IPS-18c (cell line): ENCODE results near the gene MYO16.

ENCODE experiments used
- H3K4me3 ChIP-seq: 2 replicates; pipeline ENCODE4 v1.7.0; 2013; ENCODE audit warnings: low read depth, mild to moderate bottlenecking, low read length, moderate library complexity; ENCODE audit not compliant: insufficient read depth
- H3K9me3 ChIP-seq: one replicate; pipeline ENCODE4 v1.6.1; 2013; ENCODE audit warnings: mild to moderate bottlenecking, low read length, moderate library complexity; ENCODE audit not compliant: control insufficient read depth, insufficient read depth

MYO16 gene

GRCh38 chr13:109000207-109000606 is 370.8 kb downstream of the MYO16 start:
- H3K4me3 ChIP-seq: no peak overlapping the region
- no peaks in the 10 kb centered on the region for H3K9me3 ChIP-seq

DNA sequence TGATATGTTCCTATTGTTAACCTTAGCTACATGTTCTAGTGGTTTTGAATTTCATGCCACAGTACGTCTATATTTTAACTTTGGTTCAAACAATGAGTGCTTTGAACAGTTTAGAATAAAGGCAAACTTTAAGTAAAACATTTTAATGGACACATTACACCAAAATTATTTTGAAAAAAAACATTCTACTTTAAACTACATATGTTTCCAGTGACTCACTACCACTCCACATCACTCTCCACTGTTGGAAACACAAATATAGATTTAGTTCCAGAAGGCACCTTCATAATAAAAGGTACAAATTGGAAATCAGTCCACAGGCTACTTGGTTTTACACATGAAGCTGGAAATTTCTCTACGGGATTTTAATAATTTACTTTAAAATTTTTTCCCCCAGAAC is 373.5 kb downstream of the MYO16 start:
- Histone ChIP-seq H3K9me3 (no peaks in the 10 kb centered on the region), H3K4me3 (no peak overlapping the region)

DNA sequence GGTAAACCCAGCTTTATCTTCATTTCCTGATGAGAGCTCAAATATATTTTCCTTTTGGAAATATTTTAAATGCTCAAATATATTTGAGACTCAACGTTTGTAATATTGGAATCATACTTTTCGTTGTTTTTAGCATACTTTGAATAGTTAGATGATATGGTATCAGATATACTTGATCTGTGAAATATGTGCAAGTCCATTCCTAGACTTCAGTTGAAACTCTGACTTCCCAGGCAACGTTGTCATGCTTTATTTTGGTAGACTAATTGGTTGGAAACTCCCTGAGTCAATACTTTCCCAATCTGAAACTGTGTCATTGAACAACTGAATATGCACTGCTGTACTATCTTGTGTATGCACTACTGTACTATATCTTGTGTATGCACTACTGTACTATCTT is 378.5 kb downstream of the MYO16 start:
- no peak overlapping the region for H3K4me3 ChIP-seq
- no peaks in the 10 kb centered on the region for H3K9me3 ChIP-seq

DNA sequence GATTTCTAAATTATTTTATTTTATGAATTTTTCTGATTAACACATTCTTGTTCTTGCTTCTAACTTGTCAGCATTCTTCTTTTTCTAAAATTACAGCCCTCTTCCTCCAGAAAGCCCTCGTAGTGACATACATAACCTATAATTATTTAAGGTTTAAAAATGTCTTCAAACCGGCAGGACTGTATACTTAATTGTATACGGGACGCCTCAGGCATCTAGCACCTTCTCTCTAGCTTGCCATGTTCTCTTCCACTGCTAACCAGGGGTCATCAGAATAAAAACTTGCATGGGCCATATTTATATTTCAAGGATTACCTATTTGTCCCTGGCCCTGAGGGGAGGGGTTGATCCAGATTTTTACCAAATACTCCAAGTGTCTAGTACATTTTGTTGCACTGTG is 380.3 kb downstream of the MYO16 start:
- Histone ChIP-seq H3K9me3 (no peaks in the 10 kb centered on the region), H3K4me3 (no peak overlapping the region)

GRCh38 chr13:109010912-109011311 is 381.5 kb downstream of the MYO16 start:
- H3K9me3 ChIP-seq: no peaks in the 10 kb centered on the region
- no peak overlapping the region for H3K4me3 ChIP-seq

- Histone ChIP-seq H3K9me3 (no peaks in the 10 kb centered on the region), H3K4me3 (no peak overlapping the region)
These were observed 382.7 kb downstream of the MYO16 start for GRCh38 chr13:109012115-109012514.

GRCh38 chr13:109021558-109021957 is 392.1 kb downstream of the MYO16 start:
- Histone ChIP-seq H3K9me3 (peaks cover 5% of the 10 kb centered on the region), H3K4me3 (no peak overlapping the region)

DNA sequence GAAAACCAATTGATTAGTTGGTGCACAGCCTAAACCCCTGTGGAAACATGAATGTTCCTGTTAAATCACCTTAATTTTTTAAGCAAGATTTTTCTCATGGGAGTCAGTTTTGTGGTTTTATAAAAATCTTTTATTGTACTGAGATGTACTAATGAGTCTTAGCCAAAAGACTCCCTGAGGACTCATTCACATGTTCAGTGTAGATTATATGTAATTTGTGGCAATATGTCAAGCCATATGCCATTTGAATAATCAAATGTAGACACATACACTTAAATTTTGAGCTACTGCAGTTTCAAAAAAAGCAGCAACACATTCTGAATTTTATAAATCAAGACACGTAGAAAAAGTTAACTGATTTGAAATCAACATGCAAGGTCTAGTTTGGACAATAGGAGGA is 395.2 kb downstream of the MYO16 start:
- Histone ChIP-seq H3K4me3 (no peak overlapping the region), H3K9me3 (peaks cover 2% of the 10 kb centered on the region)

- no peak overlapping the region for H3K4me3 ChIP-seq
- H3K9me3 ChIP-seq: peaks cover 2% of the 10 kb centered on the region
These were observed 396.9 kb downstream of the MYO16 start for GRCh38 chr13:109026266-109026665.

- Histone ChIP-seq H3K9me3 (peaks cover 2% of the 10 kb centered on the region), H3K4me3 (no peak overlapping the region)
These were observed 399.2 kb downstream of the MYO16 start for GRCh38 chr13:109028624-109029023.

GRCh38 chr13:109033090-109033489 is 403.7 kb downstream of the MYO16 start:
- no peak overlapping the region for H3K4me3 ChIP-seq
- H3K9me3 ChIP-seq: no peaks in the 10 kb centered on the region

DNA sequence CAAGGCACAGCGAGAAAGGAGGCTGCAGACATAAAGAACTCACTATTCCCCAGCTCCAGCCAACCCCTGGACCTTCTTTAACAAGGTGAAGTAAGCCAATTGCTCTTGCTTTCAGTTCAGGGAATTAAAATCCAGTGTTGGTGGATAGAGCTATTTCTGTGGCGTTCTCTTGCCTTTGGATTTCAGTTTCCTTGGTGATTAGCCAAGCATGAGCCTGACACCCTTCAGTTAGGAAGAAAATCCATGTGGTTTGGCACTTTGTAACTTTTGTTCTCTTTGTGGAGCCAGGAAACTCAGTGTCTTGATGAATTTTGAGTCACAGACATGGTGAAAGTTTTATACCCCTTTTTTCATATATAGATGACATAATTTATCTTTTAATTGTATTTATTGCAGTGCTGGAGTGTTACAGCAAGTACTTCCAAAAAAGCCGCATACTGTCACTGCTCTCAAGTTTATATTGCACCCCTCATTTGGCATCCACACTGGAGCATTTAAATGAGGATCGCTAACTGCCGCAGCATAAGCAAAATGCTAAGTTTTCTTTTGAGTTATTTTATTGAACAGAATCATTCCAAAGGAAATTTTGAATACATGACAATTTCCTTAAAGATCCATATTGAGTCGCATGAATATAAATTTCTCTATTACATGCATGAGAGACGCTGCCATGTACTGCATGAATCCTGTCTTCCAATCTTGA is 406.8 kb downstream of the MYO16 start:
- H3K4me3 ChIP-seq: no peak overlapping the region
- H3K9me3 ChIP-seq: no peaks in the 10 kb centered on the region

- no peaks in the 10 kb centered on the region for H3K9me3 ChIP-seq
- H3K4me3 ChIP-seq: no peak overlapping the region
These were observed 414.2 kb downstream of the MYO16 start for GRCh38 chr13:109043636-109044035.

DNA sequence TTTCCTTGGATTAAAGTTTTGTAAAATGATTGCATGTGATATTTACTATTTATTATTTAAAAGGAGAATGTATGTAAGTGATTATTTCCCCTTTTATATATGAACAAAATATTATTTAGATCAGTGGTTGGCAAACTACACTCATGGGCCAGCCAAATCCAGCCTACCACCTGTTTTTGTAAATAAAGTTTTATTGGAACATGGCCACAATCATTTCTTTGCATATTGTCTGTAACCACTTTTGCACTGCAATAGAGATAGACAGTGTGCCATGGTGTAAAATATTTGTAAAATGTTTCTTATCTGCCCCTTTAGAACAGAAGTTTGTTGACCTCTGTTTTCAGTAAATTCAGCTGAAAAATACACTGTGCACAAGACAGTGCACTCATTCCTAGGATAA is 426.4 kb downstream of the MYO16 start:
- no peak overlapping the region for H3K4me3 ChIP-seq
- no peaks in the 10 kb centered on the region for H3K9me3 ChIP-seq

- no peak overlapping the region for H3K4me3 ChIP-seq
- H3K9me3 ChIP-seq: no peaks in the 10 kb centered on the region
These were observed 428.7 kb downstream of the MYO16 start for GRCh38 chr13:109058087-109058486.

- no peaks in the 10 kb centered on the region for H3K9me3 ChIP-seq
- H3K4me3 ChIP-seq: no peak overlapping the region
These were observed 443.1 kb downstream of the MYO16 start for GRCh38 chr13:109072505-109072904.

DNA sequence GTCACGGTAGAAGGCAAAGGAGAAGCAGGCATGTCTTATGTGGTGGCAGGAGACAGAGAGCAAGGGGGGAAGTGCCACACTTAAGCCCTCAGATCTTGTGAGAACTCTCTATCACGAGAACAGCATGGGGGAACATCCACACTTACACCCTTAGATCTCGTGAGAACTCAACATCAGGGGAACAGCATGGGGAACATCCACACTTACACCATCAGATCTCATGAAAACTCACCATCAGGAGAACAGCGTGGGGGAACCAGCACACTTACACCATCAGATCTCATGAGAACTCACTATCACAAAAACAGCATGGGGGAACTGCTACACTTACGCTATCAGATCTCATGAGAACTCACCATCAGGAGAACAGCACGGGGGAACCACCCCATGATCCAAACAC is 445.0 kb downstream of the MYO16 start:
- H3K9me3 ChIP-seq: no peaks in the 10 kb centered on the region

DNA sequence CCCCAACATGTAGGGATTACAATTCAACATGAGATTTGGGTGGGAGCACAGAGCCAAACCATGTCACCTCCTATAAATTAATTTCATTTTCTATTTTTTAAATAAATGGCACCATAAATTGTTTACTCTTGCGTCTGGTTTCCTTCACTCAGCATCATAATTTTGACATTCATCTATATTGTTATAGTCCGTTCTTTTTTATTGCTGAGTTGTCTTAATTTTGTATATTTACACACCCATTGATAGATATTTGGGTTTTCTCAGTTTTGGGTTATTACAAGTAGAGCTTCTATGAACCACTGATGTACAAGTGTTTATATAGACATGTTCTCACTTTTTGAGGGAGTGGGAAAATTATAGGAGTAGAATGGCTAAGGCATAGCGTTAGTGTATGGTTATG is 445.4 kb downstream of the MYO16 start:
- no peak overlapping the region for H3K4me3 ChIP-seq
- H3K9me3 ChIP-seq: no peaks in the 10 kb centered on the region

More for the DNA sequence above, 445.0 kb downstream of the MYO16 start:
- H3K4me3 ChIP-seq: no peak overlapping the region

GRCh38 chr13:109087916-109088623 is 458.7 kb downstream of the MYO16 start:
- Histone ChIP-seq H3K9me3 (no peaks in the 10 kb centered on the region), H3K4me3 (no peak overlapping the region)
